K562 (cell line): Measurements from ENCODE around the gene PRR19. TPM values are rescaled to one million over a fixed set of nuclear protein-coding genes. Genes with fewer than 3 reads are reported as not detected.

Experiments used
- ATAC-seq: fragments of 200-7000 bp; cut with Tn5 transposase; 3 replicates; pipeline ENCODE4 v1.9.1; 2020; ENCODE audit warnings: moderate library complexity
- BruUV-seq: library from RNA; stranded (reverse); fragments of 400-500 nt; replicated peaks from 2 replicates; lab custom pipeline; 2021; lab: Mats Ljungman, UMichigan
- CTCF ChIA-PET: fragments of 300-600 bp; formaldehyde crosslinking; extraction: SDS; loops from one replicate; lab custom pipeline; 2021; ENCODE audit warnings: low intra/inter-chr PET ratio; lab: Yijun Ruan, JAX
- POLR2A ChIA-PET: fragments of 300-600, 350-650 bp; sonication (Branson Sonifier 250); formaldehyde crosslinking; extraction: SDS; loops from one replicate; lab custom pipeline; 2021; ENCODE audit warnings: antibody characterized with exemption, inconsistent platforms; lab: Yijun Ruan, JAX
- DNase-seq, 4 experiments: peaks; one replicate each; pipeline versions ENCODE4 v3.0.0 to v3.0.0-alpha.2; 2011 to 2018; ENCODE audit warnings: low spot score in 3 of 4, mixed read lengths in 3 of 4; ENCODE audit errors: extremely low read depth in 1 of 4
- FAIRE-seq: peaks from 2 replicates; lab custom pipeline; 2011; peaks lifted over from hg19 to GRCh38; lab: Jason Lieb, UNC
- H2AFZ ChIP-seq: 2 replicates; pipeline ENCODE4 v1.6.0; 2011; ENCODE audit warnings: low read depth, low read length, control low read depth, inconsistent platforms
- H3K27ac ChIP-seq: fragments of 200-600 bp; 3 replicates; pipeline ENCODE4 v1.8.0; 2011; ENCODE audit warnings: low read depth, mild to moderate bottlenecking, control low read depth, inconsistent platforms, low read length, moderate library complexity, mixed read lengths; ENCODE audit errors: extremely low read depth
- H3K27me3 ChIP-seq, 2 experiments: fragments of 300-600 bp in 1 of 2; 2 replicates in 1 of 2; 3 replicates in 1 of 2; pipeline versions ENCODE4 v1.6.0 to v1.8.0; 2011; ENCODE audit warnings: inconsistent platforms in 2 of 2, low read length in 2 of 2, mild to moderate bottlenecking in 1 of 2, mixed read lengths in 1 of 2, moderate library complexity in 1 of 2; ENCODE audit not compliant: control insufficient read depth in 2 of 2, insufficient read depth in 2 of 2
- H3K36me3 ChIP-seq: fragments of 300-600 bp; 3 replicates; pipeline ENCODE4 v1.8.0; 2011; ENCODE audit warnings: mild to moderate bottlenecking, low read length, inconsistent platforms; ENCODE audit not compliant: control insufficient read depth, insufficient read depth
- H3K4me1 ChIP-seq, 2 experiments: fragments of 200-600 bp in 1 of 2; replicated peaks in 1 of 2; 2 replicates in 1 of 2; 3 replicates in 1 of 2; pipeline versions ENCODE4 v1.5.1 to v1.8.0; 2011; ENCODE audit warnings: inconsistent platforms in 2 of 2, low read length in 2 of 2, mild to moderate bottlenecking in 1 of 2, mixed read lengths in 1 of 2, moderate library complexity in 1 of 2; ENCODE audit not compliant: control insufficient read depth in 2 of 2, insufficient read depth in 2 of 2
- H3K4me2 ChIP-seq: 2 replicates; pipeline ENCODE4 v1.6.1; 2011; ENCODE audit warnings: low read length, control low read depth, inconsistent platforms, mixed read lengths; ENCODE audit not compliant: insufficient read depth
- H3K4me3 ChIP-seq: fragments of 200-600 bp; sonication (generic), shearing (Covaris generic); 2 replicates; pipeline ENCODE4 v1.5.1; 2016; ENCODE audit warnings: control low read depth, inconsistent platforms
- H3K79me2 ChIP-seq: fragments of 200-600 bp; 3 replicates; pipeline ENCODE4 v1.8.0; 2011; ENCODE audit warnings: low read length, inconsistent platforms; ENCODE audit not compliant: control insufficient read depth, insufficient read depth
- H3K9ac ChIP-seq, 2 experiments: 2 replicates each; pipeline versions ENCODE4 v1.6.0 to v1.6.1; 2011; ENCODE audit warnings: low read depth in 2 of 2, low read length in 2 of 2, control low read depth in 1 of 2, inconsistent platforms in 1 of 2, mild to moderate bottlenecking in 1 of 2, mixed read lengths in 1 of 2; ENCODE audit not compliant: insufficient read depth in 1 of 2
- H3K9me1 ChIP-seq: one replicate; pipeline ENCODE4 v1.6.0; 2011; ENCODE audit warnings: inconsistent platforms, mild to moderate bottlenecking, low read length, moderate library complexity; ENCODE audit not compliant: control insufficient read depth, insufficient read depth
- H3K9me3 ChIP-seq: replicated peaks from 2 replicates; pipeline ENCODE4 v1.5.1; 2011; ENCODE audit warnings: low read depth, low read length, inconsistent platforms; ENCODE audit not compliant: control insufficient read depth, insufficient read depth
- H4K20me1 ChIP-seq: replicated peaks from 2 replicates; pipeline ENCODE4 v1.6.1; 2011; ENCODE audit warnings: low read length, inconsistent platforms, mixed read lengths; ENCODE audit not compliant: control insufficient read depth, insufficient read depth
- DPF2 ChIP-seq: fragments of 450-650 bp; IDR thresholded peaks from 2 replicates; pipeline ENCODE4 v1.6.1; 2016
- E2F3 ChIP-seq: fragments of 250-450 bp; sonication (Bioruptor Pico); IDR thresholded peaks from 2 replicates; pipeline ENCODE4 v1.4.0; 2020; ENCODE audit warnings: mild to moderate bottlenecking
- HMGXB4 ChIP-seq: sonication (generic); formaldehyde crosslinking; IDR thresholded peaks from 2 replicates; pipeline ENCODE4 v1.8.1; 2023; ENCODE audit warnings: mild to moderate bottlenecking, missing genetic modification reagents
- PHB2 ChIP-seq: fragments of 450-650 bp; IDR thresholded peaks from 2 replicates; pipeline ENCODE4 v1.6.1; 2017; ENCODE audit warnings: low read depth
- PTRF ChIP-seq: fragments of 450-650 bp; IDR thresholded peaks from 2 replicates; pipeline ENCODE4 v1.6.1; 2016; ENCODE audit warnings: mild to moderate bottlenecking, missing genetic modification characterization, missing compliant biosample characterization
- SMARCC2 ChIP-seq: fragments of 450-650 bp; IDR thresholded peaks from 2 replicates; pipeline ENCODE4 v1.6.1; 2017; ENCODE audit warnings: antibody characterized with exemption, moderate library complexity, mild to moderate bottlenecking, low read depth
- SNRNP70 ChIP-seq: fragments of 200-400 bp; formaldehyde crosslinking; optimal IDR thresholded peaks from 2 replicates; pipeline ENCODE3; 2017; ENCODE audit warnings: low read depth, low read length
- SRF ChIP-seq, 2 experiments: fragments of 250-450, 450-650 bp in 1 of 2; sonication (Bioruptor Pico) in 1 of 2; sonication (generic) in 1 of 2; formaldehyde crosslinking; IDR thresholded peaks; 2 replicates each; pipeline versions ENCODE4 v1.5.0 to v1.5.1; 2020 to 2022; ENCODE audit warnings: mild to moderate bottlenecking in 1 of 2, missing genetic modification reagents in 1 of 2
- TAF1 ChIP-seq: IDR thresholded peaks from 2 replicates; pipeline ENCODE4 v1.6.1; 2011; ENCODE audit warnings: mild to moderate bottlenecking, low read length, moderate library complexity; ENCODE audit not compliant: insufficient read depth, control insufficient read depth, severe bottlenecking; ENCODE audit errors: extremely low read depth
- TCFL5 ChIP-seq: fragments of 250-450 bp; sonication (Bioruptor Pico); conservative IDR thresholded peaks from 2 replicates; pipeline ENCODE4 v1.6.1; 2021; ENCODE audit warnings: mild to moderate bottlenecking, moderate library complexity, matching md5 sums
- TEAD4 ChIP-seq, 2 experiments: sonication (generic) in 1 of 2; formaldehyde crosslinking in 1 of 2; IDR thresholded peaks; 2 replicates each; pipeline versions ENCODE4 v1.6.1 to v1.8.0; 2012 to 2022; ENCODE audit warnings: borderline replicate concordance in 1 of 2, inconsistent platforms in 1 of 2, low read length in 1 of 2, mild to moderate bottlenecking in 1 of 2, missing genetic modification reagents in 1 of 2
- U2AF2 ChIP-seq: fragments of 200-400 bp; formaldehyde crosslinking; optimal IDR thresholded peaks from 2 replicates; pipeline ENCODE3; 2017; ENCODE audit warnings: low read depth, mild to moderate bottlenecking, low read length
- XRCC3 ChIP-seq: fragments of 450-650 bp; IDR thresholded peaks from 2 replicates; pipeline ENCODE4 v1.6.1; 2017; ENCODE audit warnings: mild to moderate bottlenecking, moderate library complexity
- ZNF354B ChIP-seq: fragments of 250-450 bp; sonication (Bioruptor Pico); IDR thresholded peaks from 2 replicates; pipeline ENCODE4 v1.4.0; 2020
- ZNF41 ChIP-seq: fragments of 250-450 bp; sonication (Bioruptor Pico); conservative IDR thresholded peaks from 2 replicates; pipeline ENCODE4 v1.4.0; 2020; ENCODE audit warnings: mild to moderate bottlenecking
- ZNF717 ChIP-seq: fragments of 250-450 bp; sonication (Bioruptor Pico); IDR thresholded peaks from 2 replicates; pipeline ENCODE4 v1.5.0; 2021
- WGBS: fragments of 100-300 bp; shearing (Covaris generic); methylation state at CpG from one replicate; pipeline ENCODE4 v1.1.6; 2016; ENCODE audit warnings: low coverage, mixed read lengths; ENCODE audit not compliant: insufficient coverage; ENCODE audit errors: missing lambda C conversion rate; 5-methylcytosine and 5-hydroxymethylcytosine counted together
- in situ Hi-C: fragments of 300-500 bp; cut with MboI; formaldehyde crosslinking; loops from 4 replicates; pipeline ENCODE4 v1.15.0; 2018; ENCODE audit warnings: inconsistent platforms, mixed read lengths
- intact Hi-C: fragments of 100-400 bp; cut with micrococcal nuclease; formaldehyde crosslinking; loops from 2 replicates; pipeline ENCODE4 v1.14.2; 2022
- polyA plus RNA-seq, 8 experiments: library from polyadenylated mRNA; depleted of rRNA in 4 of 8; stranded (reverse) in 5 of 8; unstranded in 3 of 8; fragments of >200 nt; fragmentation: Nextera tagmentation in 2 of 8; fragmentation: Illumina TruSeq in 1 of 8; extraction: Ambion mirVana in 2 of 8; extraction: Trizol in 1 of 8; gene quantifications; 2 replicates each; pipeline versions ENCODE4 v1.2.1 to v1.2.3, GENCODE V29; 2011 to 2014; ENCODE audit warnings: inconsistent platforms in 1 of 8, missing spikeins in 1 of 8
- total RNA-seq, 7 experiments: library from RNA; depleted of rRNA in 6 of 7; stranded (reverse); fragments of >200 nt in 6 of 7; fragmentation: Illumina TruSeq in 2 of 7; extraction: Trizol in 2 of 7; gene quantifications; 2 replicates each; pipeline versions ENCODE4 v1.2.1 to v1.2.3, GENCODE V29; 2011 to 2021; ENCODE audit warnings: low replicate concordance in 1 of 7
- TF ChIP-seq, protein P1 (sequence below): fragments of 200-400 bp; formaldehyde crosslinking; IDR thresholded peaks from 2 replicates; pipeline ENCODE4 v1.6.1; 2017; ENCODE audit warnings: mild to moderate bottlenecking, low read depth, low read length, moderate library complexity
- TF ChIP-seq, protein P2 (sequence below), 2 experiments: fragments of 450-650 bp in 1 of 2; sonication (generic) in 1 of 2; formaldehyde crosslinking in 1 of 2; IDR thresholded peaks in 1 of 2; conservative IDR thresholded peaks in 1 of 2; 2 replicates each; pipeline versions ENCODE4 v1.6.1 to v1.8.1; 2016 to 2023; ENCODE audit warnings: mild to moderate bottlenecking in 2 of 2, moderate library complexity in 2 of 2, inconsistent platforms in 1 of 2, missing genetic modification reagents in 1 of 2

Gene PRR19
- total and polyA plus RNA-seq, 9 of the 15 experiments (the other 6 are each of a cell fraction or from before 2014, with no cell fraction given): 0.10 to 1.6 (median 0.54) TPM

DNA sequence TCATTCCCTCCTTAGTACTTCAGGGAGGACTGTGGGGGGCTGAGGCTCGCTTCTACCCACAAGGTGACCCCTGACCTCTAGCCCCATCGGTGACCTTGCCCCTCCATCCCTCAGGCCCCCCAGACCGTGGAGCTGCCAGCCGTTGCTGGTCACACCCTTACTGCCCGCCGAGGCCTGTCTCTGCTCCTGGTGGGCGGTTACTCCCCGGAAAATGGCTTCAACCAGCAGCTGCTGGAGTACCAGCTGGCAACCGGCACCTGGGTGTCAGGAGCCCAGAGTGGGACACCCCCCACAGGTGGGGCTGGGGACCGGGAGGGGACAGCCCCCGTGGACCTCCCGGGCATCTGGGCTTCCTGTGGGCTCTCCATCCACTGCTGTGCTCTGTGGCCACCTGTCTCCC lies 55.4 kb downstream of the PRR19 start:
- 87% methylated on average over 8 of the region's 12 CpGs for WGBS
- Histone ChIP-seq H3K4me2 (no peak overlapping the region), H3K9me3 (no peaks in the 10 kb centered on the region), H3K4me3 (no peak overlapping the region), H3K36me3 (peaks cover 4% of the 10 kb centered on the region; the same call in 1 of the 3 replicates), H3K79me2 (no peaks in the 10 kb centered on the region), H3K9ac (no peak overlapping the region; a peak in 1 of 4 replicates), H3K4me1 (peaks cover 0 to 29% of the 10 kb centered on the region in 2 experiments; a peak in 2 of 5 replicates), H4K20me1 (no peaks in the 10 kb centered on the region), H3K27ac (no peak overlapping the region), H3K9me1 (no peaks in the 10 kb centered on the region), H2AFZ (no peak overlapping the region), H3K27me3 (no peaks in the 10 kb centered on the region)
- no peak for DNase-seq
- intact Hi-C loops (no loop called here), in situ Hi-C loops (no loop called here)
- no TSS peak for BruUV-seq
- POLR2A ChIA-PET: no interaction called here
- ATAC-seq: no peak
- CTCF ChIA-PET: no interaction called here
- no peak for FAIRE-seq
- no peak for TF ChIP-seq SMARCC2
- no peak for TF ChIP-seq DPF2
- no peak for TF ChIP-seq U2AF2
- TF ChIP-seq, protein P1, sequence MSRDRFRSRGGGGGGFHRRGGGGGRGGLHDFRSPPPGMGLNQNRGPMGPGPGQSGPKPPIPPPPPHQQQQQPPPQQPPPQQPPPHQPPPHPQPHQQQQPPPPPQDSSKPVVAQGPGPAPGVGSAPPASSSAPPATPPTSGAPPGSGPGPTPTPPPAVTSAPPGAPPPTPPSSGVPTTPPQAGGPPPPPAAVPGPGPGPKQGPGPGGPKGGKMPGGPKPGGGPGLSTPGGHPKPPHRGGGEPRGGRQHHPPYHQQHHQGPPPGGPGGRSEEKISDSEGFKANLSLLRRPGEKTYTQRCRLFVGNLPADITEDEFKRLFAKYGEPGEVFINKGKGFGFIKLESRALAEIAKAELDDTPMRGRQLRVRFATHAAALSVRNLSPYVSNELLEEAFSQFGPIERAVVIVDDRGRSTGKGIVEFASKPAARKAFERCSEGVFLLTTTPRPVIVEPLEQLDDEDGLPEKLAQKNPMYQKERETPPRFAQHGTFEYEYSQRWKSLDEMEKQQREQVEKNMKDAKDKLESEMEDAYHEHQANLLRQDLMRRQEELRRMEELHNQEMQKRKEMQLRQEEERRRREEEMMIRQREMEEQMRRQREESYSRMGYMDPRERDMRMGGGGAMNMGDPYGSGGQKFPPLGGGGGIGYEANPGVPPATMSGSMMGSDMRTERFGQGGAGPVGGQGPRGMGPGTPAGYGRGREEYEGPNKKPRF: no peak
- TF ChIP-seq ZNF354B (CRISPR knock-in tag): no peak
- no peak for TF ChIP-seq XRCC3
- TF ChIP-seq ZNF41 (CRISPR knock-in tag): no peak
- no peak for TF ChIP-seq TCFL5 (CRISPR knock-in tag)
- TF ChIP-seq TAF1: no peak
- no peak for TF ChIP-seq TEAD4 (IDR thresholded peaks at IDR 0.05; ENCODE audit: low read length)
- TF ChIP-seq TEAD4 (CRISPR knock-in tag; IDR thresholded peaks at IDR 0.05; ENCODE audit: borderline replicate concordance): no peak
- no peak for TF ChIP-seq E2F3 (CRISPR knock-in tag)
- TF ChIP-seq ZNF717 (CRISPR knock-in tag): no peak
- TF ChIP-seq, protein P2, sequence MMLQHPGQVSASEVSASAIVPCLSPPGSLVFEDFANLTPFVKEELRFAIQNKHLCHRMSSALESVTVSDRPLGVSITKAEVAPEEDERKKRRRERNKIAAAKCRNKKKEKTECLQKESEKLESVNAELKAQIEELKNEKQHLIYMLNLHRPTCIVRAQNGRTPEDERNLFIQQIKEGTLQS (IDR thresholded peaks at IDR 0.05): no peak
- TF ChIP-seq, protein P2 (CRISPR knock-in tag; conservative IDR thresholded peaks at IDR 0.05): no peak
- no peak for TF ChIP-seq PHB2
- no peak for TF ChIP-seq SNRNP70
- TF ChIP-seq PTRF (tag): no peak
- TF ChIP-seq SRF (CRISPR knock-in tag; IDR thresholded peaks at IDR 0.05): no peak
- no peak for TF ChIP-seq HMGXB4 (CRISPR knock-in tag)
